ENCODE results near the gene OR5C1.

DNA sequence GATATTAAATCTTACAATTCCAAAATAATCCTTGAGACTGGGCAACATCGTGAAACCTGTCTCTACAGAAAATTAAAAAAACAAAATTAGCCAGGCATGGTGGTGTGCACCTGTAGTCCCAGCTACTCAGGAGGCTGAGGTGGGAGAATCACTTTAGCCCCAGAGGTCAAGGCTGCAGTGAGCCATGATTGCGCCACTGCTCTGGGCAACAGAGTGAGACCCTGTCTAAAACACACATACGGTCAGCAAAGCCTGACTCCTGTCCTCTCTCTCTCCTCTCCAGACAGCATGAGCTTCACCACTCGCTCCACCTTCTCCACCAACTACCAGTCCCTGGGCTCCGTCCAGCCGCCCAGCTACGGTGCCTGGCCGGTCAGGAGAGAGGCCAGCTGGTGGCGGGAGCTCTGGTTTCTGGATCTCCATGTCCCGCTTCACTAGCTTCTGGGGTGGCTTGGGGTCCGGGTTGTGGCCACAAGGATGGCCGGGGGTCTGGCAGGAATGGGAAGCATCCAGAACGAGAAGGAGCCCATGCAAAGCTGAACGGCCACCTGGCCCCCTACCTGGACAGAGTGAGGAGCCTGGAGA, 48.6 kb downstream of the OR5C1 start:
- TF ChIP-seq ZNF253 (CRISPR knock-in tag; conservative IDR thresholded peaks at IDR 0.05) (no peak), ZNF668 (CRISPR knock-in tag; IDR thresholded peaks at IDR 0.05) (no peak), TBL1XR1 (IDR thresholded peaks at IDR 0.05; ENCODE audit: low read length in 2 of 2) (no peak), NONO (IDR thresholded peaks at IDR 0.05; ENCODE audit: low read depth in 2 of 2, low read length in 1 of 2) (no peak), SMARCE1 (IDR thresholded peaks at IDR 0.05) (no peak), CCAR2 (IDR thresholded peaks at IDR 0.05; ENCODE audit: low read depth, low read length) (no peak), ZNF12 (CRISPR knock-in tag; IDR thresholded peaks at IDR 0.05) (no peak), SMC3 (conservative IDR thresholded peaks at IDR 0.05; ENCODE audit: insufficient read depth, low read depth, low read length) (no peak), EP300 (IDR thresholded peaks at IDR 0.05; ENCODE audit: low read length) (no peak), CREB1 (IDR thresholded peaks at IDR 0.05) (no peak), CREB1 (CRISPR knock-in tag; IDR thresholded peaks at IDR 0.05) (no peak), GTF2A2 (tag; IDR thresholded peaks at IDR 0.05) (no peak)
- TF ChIP-seq, protein P1, sequence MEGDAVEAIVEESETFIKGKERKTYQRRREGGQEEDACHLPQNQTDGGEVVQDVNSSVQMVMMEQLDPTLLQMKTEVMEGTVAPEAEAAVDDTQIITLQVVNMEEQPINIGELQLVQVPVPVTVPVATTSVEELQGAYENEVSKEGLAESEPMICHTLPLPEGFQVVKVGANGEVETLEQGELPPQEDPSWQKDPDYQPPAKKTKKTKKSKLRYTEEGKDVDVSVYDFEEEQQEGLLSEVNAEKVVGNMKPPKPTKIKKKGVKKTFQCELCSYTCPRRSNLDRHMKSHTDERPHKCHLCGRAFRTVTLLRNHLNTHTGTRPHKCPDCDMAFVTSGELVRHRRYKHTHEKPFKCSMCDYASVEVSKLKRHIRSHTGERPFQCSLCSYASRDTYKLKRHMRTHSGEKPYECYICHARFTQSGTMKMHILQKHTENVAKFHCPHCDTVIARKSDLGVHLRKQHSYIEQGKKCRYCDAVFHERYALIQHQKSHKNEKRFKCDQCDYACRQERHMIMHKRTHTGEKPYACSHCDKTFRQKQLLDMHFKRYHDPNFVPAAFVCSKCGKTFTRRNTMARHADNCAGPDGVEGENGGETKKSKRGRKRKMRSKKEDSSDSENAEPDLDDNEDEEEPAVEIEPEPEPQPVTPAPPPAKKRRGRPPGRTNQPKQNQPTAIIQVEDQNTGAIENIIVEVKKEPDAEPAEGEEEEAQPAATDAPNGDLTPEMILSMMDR (IDR thresholded peaks at IDR 0.05 in 2 of 3, conservative IDR thresholded peaks at IDR 0.05 in 1 of 3; ENCODE audit: insufficient read depth in 2 of 3, low read depth in 1 of 3, low read length in 3 of 3) = no peak
- TF ChIP-seq, protein P2, sequence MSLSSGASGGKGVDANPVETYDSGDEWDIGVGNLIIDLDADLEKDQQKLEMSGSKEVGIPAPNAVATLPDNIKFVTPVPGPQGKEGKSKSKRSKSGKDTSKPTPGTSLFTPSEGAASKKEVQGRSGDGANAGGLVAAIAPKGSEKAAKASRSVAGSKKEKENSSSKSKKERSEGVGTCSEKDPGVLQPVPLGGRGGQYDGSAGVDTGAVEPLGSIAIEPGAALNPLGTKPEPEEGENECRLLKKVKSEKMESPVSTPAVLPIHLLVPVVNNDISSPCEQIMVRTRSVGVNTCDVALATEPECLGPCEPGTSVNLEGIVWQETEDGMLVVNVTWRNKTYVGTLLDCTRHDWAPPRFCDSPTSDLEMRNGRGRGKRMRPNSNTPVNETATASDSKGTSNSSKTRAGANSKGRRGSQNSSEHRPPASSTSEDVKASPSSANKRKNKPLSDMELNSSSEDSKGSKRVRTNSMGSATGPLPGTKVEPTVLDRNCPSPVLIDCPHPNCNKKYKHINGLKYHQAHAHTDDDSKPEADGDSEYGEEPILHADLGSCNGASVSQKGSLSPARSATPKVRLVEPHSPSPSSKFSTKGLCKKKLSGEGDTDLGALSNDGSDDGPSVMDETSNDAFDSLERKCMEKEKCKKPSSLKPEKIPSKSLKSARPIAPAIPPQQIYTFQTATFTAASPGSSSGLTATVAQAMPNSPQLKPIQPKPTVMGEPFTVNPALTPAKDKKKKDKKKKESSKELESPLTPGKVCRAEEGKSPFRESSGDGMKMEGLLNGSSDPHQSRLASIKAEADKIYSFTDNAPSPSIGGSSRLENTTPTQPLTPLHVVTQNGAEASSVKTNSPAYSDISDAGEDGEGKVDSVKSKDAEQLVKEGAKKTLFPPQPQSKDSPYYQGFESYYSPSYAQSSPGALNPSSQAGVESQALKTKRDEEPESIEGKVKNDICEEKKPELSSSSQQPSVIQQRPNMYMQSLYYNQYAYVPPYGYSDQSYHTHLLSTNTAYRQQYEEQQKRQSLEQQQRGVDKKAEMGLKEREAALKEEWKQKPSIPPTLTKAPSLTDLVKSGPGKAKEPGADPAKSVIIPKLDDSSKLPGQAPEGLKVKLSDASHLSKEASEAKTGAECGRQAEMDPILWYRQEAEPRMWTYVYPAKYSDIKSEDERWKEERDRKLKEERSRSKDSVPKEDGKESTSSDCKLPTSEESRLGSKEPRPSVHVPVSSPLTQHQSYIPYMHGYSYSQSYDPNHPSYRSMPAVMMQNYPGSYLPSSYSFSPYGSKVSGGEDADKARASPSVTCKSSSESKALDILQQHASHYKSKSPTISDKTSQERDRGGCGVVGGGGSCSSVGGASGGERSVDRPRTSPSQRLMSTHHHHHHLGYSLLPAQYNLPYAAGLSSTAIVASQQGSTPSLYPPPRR (CRISPR knock-in tag; IDR thresholded peaks at IDR 0.05; ENCODE audit: borderline replicate concordance) = no peak

Data from K562 (cell line).